D721Med (cell line): Measurements from ENCODE around the gene HLA-DOB.

Experiments
- DNase-seq: peaks from one replicate; pipeline ENCODE4 v3.0.0; 2011; ENCODE audit warnings: low spot score; ENCODE audit not compliant: insufficient read length
- FAIRE-seq: peaks from 2 replicates; lab custom pipeline; 2011; peaks lifted over from hg19 to GRCh38; lab: Jason Lieb, UNC
- TF ChIP-seq, protein P1 (sequence below): IDR thresholded peaks from 2 replicates; pipeline ENCODE4 v1.5.1; 2012; ENCODE audit warnings: mild to moderate bottlenecking, control low read depth; ENCODE audit not compliant: insufficient read depth; ENCODE audit errors: missing control alignments

Gene HLA-DOB

DNA sequence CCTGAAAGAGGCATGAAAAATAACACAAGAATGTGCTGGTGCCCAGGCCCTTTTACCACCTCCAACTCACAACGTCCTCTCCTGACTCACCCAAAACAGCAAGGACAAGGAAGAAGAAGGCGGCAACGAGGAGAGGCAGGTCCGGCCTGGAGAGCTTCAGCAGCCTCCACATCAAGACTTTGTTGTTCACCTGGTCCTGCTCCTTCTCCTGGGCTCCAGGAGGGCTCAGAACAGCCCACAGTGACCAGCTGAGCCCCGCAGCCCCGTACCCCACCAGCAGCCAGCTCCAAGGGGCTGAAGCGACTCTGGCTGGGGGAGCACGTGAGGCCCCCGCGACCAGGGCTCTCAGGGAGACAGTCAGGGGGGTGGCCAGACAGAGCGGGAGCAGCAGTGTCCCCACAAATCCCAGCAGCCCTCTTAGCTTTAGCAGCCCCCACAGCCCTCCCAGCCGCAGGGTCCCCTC lies 20.9 kb upstream of the HLA-DOB start:
- TF ChIP-seq, protein P1, sequence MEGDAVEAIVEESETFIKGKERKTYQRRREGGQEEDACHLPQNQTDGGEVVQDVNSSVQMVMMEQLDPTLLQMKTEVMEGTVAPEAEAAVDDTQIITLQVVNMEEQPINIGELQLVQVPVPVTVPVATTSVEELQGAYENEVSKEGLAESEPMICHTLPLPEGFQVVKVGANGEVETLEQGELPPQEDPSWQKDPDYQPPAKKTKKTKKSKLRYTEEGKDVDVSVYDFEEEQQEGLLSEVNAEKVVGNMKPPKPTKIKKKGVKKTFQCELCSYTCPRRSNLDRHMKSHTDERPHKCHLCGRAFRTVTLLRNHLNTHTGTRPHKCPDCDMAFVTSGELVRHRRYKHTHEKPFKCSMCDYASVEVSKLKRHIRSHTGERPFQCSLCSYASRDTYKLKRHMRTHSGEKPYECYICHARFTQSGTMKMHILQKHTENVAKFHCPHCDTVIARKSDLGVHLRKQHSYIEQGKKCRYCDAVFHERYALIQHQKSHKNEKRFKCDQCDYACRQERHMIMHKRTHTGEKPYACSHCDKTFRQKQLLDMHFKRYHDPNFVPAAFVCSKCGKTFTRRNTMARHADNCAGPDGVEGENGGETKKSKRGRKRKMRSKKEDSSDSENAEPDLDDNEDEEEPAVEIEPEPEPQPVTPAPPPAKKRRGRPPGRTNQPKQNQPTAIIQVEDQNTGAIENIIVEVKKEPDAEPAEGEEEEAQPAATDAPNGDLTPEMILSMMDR, result no peak
- no peak for FAIRE-seq
- no peak for DNase-seq

DNA sequence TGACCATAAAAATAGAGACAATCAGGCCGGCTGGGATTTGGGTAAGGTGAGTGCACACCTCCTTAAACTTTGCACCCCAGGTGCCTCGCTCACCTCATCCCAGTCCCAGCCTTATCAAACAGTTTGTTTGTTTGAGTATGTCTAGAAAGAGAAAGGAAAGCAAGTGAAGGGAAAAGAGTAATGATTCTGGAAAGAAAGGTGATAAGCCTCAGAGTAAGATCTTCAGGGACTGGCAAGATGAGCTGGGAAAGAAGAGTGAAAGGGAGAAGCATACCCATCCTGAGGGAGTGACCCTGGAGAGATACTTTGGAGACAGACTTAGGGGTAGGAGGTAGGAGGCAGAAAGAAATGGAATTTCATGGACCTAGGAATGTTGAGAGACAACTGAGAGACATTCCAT lies 20.1 kb upstream of the HLA-DOB start:
- DNase-seq (no peak), FAIRE-seq (no peak)
- TF ChIP-seq, protein P1, result no peak

DNA sequence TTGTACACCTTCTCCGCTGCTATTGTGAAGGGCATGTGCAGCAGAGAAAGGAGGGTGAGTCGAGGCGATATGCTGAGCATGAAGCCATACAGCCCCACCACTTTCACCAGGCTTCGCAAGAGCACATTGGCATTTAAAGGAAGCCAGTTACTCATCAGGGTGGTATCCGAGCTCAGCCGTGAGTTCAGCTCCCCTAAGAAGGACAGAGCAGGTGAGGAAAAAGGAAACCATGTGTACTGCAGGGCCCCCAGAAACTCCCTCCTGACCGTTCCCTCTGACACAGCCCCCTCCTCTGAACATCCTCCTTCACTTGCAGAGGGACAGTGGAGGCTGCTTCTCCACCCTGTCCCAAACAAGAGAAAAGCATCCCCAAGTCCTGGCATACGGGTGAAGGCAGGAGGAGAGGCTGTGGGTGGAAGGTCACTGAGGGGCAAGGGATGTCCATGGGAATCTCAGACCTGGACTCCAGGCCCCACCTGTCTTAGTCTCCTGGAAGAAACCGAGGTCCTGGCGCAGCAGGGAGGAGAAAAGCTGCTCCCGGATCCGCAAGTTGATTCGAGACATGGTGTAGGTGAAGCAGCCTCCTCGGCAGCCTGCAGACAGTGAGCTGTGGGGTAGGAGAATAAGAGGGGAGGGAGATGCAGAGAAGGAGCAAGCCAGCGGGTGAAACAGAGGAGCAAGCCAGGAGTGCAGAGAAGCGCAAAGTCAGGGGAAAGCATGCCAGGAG lies 18.5 kb upstream of the HLA-DOB start:
- DNase-seq (no peak), FAIRE-seq (no peak)
- TF ChIP-seq, protein P1, result no peak

- TF ChIP-seq, protein P1, result no peak
- DNase-seq (no peak), FAIRE-seq (no peak)
These were observed 16.9 kb upstream of the HLA-DOB start for GRCh38 chr6:32833664-32834063.

DNA sequence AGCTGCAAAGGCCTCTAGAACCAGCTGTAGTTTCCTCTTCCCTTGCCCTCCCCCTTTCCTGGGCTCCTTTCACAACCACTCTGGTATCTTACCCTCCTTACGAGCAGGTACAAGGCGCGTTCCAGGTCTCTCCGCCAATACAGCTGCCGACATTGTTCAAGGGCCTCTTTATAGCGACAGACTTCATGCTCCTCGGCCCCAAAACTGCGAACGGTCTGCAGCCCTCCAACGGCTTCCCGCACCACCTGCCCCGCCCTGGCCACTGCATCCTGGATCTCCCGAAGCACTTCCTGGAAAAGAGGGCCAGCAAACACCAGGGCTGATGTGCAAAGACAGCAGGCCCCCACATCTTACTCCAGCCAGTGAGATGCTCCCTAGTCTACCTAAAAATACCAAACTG lies 15.7 kb upstream of the HLA-DOB start:
- FAIRE-seq, result no peak
- DNase-seq, result no peak
- TF ChIP-seq, protein P1, result no peak

DNA sequence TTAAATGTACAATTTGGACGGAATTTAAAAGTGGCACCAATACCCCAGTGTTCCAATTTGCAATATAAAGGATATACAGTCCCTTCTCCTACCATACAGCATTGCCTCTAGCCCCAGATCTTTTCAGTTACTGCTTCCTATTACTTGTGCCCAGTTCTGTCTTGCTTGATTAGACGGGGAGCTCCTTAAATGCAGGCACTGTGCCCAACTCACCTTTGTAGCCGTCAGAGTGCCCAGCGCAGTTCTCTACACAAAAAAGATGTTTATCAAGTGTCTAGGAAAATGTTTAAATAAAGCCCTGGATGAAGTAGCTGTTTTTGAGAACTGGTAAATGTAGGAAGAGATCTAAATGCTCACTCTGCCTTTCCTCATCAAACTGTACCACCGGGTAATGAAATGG lies 14.1 kb upstream of the HLA-DOB start:
- DNase-seq (no peak), FAIRE-seq (no peak)
- TF ChIP-seq, protein P1, result no peak

- FAIRE-seq (no peak), DNase-seq (no peak)
- TF ChIP-seq, protein P1, result no peak
These were observed 13.2 kb upstream of the HLA-DOB start for GRCh38 chr6:32830017-32830416.
